GM18499 (cell line): Measurements from ENCODE around the gene KANSL1.
"Not testable (repeated sequence)": the region's sequence is repeated elsewhere in the genome, so short reads cannot be mapped to it uniquely, and the experiment has no call there.

ENCODE experiments used
- ATAC-seq: cut with Tn5 transposase; IDR thresholded peaks from one replicate; pipeline ENCODE4 v1.9.1; 2021; ENCODE audit warnings: moderate number of reproducible peaks; ENCODE audit not compliant: insufficient read depth, unreplicated experiment

KANSL1 gene

GRCh38 chr17:46027048-46027975 is 165.9 kb downstream of the KANSL1 start:
- no peak for ATAC-seq

GRCh38 chr17:46026166-46027047 is 166.8 kb downstream of the KANSL1 start:
- ATAC-seq, result no peak

DNA sequence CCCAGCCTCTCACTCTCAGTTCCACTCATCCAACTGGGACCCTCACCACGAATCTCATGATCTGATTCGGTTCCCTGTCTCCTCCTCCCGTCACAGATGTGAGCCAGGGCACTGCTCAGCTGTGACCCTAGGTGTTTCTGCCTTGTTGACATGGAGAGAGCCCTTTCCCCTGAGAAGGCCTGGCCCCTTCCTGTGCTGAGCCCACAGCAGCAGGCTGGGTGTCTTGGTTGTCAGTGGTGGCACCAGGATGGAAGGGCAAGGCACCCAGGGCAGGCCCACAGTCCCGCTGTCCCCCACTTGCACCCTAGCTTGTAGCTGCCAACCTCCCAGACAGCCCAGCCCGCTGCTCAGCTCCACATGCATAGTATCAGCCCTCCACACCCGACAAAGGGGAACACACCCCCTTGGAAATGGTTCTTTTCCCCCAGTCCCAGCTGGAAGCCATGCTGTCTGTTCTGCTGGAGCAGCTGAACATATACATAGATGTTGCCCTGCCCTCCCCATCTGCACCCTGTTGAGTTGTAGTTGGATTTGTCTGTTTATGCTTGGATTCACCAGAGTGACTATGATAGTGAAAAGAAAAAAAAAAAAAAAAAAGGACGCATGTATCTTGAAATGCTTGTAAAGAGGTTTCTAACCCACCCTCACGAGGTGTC is 167.6 kb downstream of the KANSL1 start:
- no peak for ATAC-seq

- no peak for ATAC-seq
Observed at GRCh38 chr17:46025060-46025459, 168.2 kb downstream of the KANSL1 start.

- no peak for ATAC-seq
Observed at GRCh38 chr17:46024590-46024989, 168.6 kb downstream of the KANSL1 start.

- ATAC-seq, result no peak
Observed at GRCh38 chr17:46023783-46024388, 169.3 kb downstream of the KANSL1 start.

- ATAC-seq, result not testable (repeated sequence)
Observed at GRCh38 chr17:46023366-46023765, 169.9 kb downstream of the KANSL1 start.

GRCh38 chr17:46020998-46021397 is 172.2 kb downstream of the KANSL1 start:
- ATAC-seq, result no peak

- no peak for ATAC-seq
Observed at GRCh38 chr17:46020023-46020761, 173.0 kb downstream of the KANSL1 start.

- ATAC-seq, result not testable (repeated sequence)
Observed at GRCh38 chr17:46019408-46019925, 173.8 kb downstream of the KANSL1 start.

DNA sequence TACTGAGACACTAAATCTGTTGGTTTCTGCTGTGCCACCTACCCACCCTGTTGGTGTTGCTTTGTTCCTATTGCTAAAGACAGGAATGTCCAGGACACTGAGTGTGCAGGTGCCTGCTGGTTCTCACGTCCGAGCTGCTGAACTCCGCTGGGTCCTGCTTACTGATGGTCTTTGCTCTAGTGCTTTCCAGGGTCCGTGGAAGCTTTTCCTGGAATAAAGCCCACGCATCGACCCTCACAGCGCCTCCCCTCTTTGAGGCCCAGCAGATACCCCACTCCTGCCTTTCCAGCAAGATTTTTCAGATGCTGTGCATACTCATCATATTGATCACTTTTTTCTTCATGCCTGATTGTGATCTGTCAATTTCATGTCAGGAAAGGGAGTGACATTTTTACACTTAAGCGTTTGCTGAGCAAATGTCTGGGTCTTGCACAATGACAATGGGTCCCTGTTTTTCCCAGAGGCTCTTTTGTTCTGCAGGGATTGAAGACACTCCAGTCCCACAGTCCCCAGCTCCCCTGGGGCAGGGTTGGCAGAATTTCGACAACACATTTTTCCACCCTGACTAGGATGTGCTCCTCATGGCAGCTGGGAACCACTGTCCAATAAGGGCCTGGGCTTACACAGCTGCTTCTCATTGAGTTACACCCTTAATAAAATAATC is 179.6 kb downstream of the KANSL1 start:
- ATAC-seq, result no peak

DNA sequence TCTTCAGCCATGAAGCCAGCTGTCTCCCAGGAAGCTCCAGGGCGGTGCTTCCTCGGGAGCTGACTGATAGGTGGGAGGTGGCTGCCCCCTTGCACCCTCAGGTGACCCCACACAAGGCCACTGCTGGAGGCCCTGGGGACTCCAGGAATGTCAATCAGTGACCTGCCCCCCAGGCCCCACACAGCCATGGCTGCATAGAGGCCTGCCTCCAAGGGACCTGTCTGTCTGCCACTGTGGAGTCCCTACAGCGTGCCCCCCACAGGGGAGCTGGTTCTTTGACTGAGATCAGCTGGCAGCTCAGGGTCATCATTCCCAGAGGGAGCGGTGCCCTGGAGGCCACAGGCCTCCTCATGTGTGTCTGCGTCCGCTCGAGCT is 180.1 kb downstream of the KANSL1 start:
- ATAC-seq, result no peak

DNA sequence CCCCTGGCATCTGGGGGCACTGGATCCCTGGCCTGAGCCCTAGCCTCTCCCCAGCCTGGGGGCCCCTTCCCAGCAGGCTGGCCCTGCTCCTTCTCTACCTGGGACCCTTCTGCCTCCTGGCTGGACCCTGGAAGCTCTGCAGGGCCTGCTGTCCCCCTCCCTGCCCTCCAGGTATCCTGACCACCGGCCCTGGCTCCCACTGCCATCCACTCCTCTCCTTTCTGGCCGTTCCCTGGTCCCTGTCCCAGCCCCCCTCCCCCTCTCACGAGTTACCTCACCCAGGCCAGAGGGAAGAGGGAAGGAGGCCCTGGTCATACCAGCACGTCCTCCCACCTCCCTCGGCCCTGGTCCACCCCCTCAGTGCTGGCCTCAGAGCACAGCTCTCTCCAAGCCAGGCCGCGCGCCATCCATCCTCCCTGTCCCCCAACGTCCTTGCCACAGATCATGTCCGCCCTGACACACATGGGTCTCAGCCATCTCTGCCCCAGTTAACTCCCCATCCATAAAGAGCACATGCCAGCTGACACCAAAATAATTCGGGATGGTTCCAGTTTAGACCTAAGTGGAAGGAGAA is 180.6 kb downstream of the KANSL1 start:
- ATAC-seq, result no peak

- ATAC-seq, result no peak
Observed at GRCh38 chr17:46011711-46012505, 181.3 kb downstream of the KANSL1 start.

GRCh38 chr17:46010597-46011186 is 182.5 kb downstream of the KANSL1 start:
- no peak for ATAC-seq

DNA sequence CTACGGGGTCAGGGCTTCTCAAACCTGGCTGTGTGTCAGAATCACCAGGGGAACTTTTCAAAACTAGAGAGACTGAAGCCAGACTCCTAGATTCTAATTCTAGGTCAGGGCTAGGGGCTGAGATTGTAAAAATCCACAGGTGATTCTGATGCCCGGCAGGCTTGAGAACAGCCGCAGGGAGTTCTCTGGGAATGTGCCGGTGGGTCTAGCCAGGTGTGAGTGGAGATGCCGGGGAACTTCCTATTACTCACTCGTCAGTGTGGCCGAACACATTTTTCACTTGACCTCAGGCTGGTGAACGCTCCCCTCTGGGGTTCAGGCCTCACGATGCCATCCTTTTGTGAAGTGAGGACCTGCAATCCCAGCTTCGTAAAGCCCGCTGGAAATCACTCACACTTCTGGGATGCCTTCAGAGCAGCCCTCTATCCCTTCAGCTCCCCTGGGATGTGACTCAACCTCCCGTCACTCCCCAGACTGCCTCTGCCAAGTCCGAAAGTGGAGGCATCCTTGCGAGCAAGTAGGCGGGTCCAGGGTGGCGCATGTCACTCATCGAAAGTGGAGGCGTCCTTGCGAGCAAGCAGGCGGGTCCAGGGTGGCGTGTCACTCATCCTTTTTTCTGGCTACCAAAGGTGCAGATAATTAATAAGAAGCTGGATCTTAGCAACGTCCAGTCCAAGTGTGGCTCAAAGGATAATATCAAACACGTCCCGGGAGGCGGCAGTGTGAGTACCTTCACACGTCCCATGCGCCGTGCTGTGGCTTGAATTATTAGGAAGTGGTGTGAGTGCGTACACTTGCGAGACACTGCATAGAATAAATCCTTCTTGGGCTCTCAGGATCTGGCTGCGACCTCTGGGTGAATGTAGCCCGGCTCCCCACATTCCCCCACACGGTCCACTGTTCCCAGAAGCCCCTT is 183.3 kb downstream of the KANSL1 start:
- ATAC-seq, result no peak
